Activated CD8-positive, alpha-beta T cell treated with anti-CD3 and anti-CD28 coated beads for 36 hours (primary cell): ENCODE measurements around the gene FASTK. TPM values are rescaled to one million over a fixed set of nuclear protein-coding genes. Genes with fewer than 3 reads are reported as not detected.
A peak's percentile ranks its signal among the peaks of the same experiment; 100 is the strongest.

Experiments used
- ATAC-seq: fragments of 200-7000 bp; cut with Tn5 transposase; one replicate; pipeline ENCODE4 v1.10.0; 2021; ENCODE audit warnings: mild to moderate bottlenecking, moderate library complexity
- CTCF ChIA-PET: fragments of 350-600 bp; sonication (Branson Sonifier 250); formaldehyde crosslinking; loops from one replicate; lab custom pipeline; 2021; ENCODE audit warnings: antibody characterized with exemption; lab: Charles Lee
- POLR2A ChIA-PET: fragments of 350-600 bp; sonication (Branson Sonifier 250); formaldehyde crosslinking; loops from one replicate; lab custom pipeline; 2021; ENCODE audit warnings: antibody characterized with exemption; lab: Charles Lee
- DNase-seq: peaks from one replicate; pipeline ENCODE4 v3.0.0-alpha.2; 2020
- H3K27ac Mint-ChIP-seq: one replicate; pipeline ENCODE4 v1.8.0; 2021; ENCODE audit warnings: mild to moderate bottlenecking, mixed read lengths
- H3K27me3 Mint-ChIP-seq: one replicate; pipeline ENCODE4 v1.8.0; 2021; ENCODE audit warnings: mixed read lengths
- H3K36me3 Mint-ChIP-seq: one replicate; pipeline ENCODE4 v1.8.0; 2021; ENCODE audit warnings: low read depth, mixed read lengths
- H3K4me1 Mint-ChIP-seq: one replicate; pipeline ENCODE4 v1.8.0; 2021; ENCODE audit warnings: low read depth, mixed read lengths
- H3K4me3 Mint-ChIP-seq: one replicate; pipeline ENCODE4 v1.8.0; 2021; ENCODE audit warnings: mild to moderate bottlenecking, moderate library complexity, mixed read lengths
- H3K9me3 Mint-ChIP-seq: one replicate; pipeline ENCODE4 v1.8.0; 2021; ENCODE audit warnings: mixed read lengths
- CTCF ChIP-seq: fragments of 200-600 bp; IDR thresholded peaks from one replicate; pipeline ENCODE4 v1.8.0; 2022; ENCODE audit warnings: antibody characterized with exemption, mild to moderate bottlenecking
- intact Hi-C: fragments of 100-400 bp; cut with micrococcal nuclease; formaldehyde crosslinking; loops from one replicate; pipeline ENCODE4 v1.10.0; 2022
- total RNA-seq, 2 experiments: library from RNA; stranded (reverse); gene quantifications; one replicate each; pipeline ENCODE4 v1.2.3, GENCODE V29; 2021

The FASTK gene
- total RNA-seq, 2 experiments from 2014 or later = 54.0 to 59.4 TPM

DNA sequence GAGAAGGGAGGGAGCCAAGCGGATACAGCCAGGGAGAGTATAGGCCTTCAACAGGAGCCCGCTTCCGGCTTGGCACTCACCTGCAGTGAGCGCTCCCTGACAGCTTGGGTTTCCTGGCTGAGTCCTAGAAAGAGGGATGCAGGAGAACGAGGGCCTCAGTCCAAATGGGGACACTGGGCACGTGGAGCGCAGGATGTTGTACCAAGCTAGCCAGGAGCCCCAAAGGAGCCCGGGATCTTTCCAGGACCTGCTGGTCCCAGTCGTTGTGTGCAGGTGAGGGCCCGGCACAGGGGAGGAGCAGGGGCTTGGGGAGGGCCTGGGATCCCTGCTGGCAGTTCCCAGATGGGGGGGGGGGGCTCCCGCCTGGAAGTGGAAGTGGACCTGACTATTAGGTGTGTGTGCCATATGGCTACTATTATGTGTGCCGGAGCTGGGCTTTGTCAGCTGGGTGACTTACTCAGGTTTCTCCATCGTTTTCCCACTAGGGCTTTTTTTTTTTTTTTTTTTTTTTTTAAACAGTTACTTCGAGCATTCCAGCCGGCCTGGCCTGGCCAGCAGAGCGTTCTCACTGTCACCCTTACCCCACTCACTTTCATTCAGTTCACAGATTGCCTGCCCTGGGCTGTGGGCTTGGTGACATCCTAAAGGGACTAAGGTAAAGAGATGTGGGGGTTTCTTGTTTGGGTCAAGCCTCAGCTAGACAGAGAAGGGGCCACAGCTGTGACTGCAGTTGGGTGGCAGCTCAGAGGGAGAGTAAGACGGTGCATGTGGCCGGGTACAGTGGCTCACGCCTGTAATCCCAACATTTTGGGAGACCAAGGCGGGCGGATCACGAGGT, 9.5 kb upstream of the FASTK start:
- POLR2A ChIA-PET = interaction anchor here (1.1 kb wide), 1 partner anchor 12 kb away, joined by 3 read pairs; no protein-coding TSS in a partner anchor
- Mint-ChIP-seq H3K9me3 (no peaks in the 10 kb centered on the region), H3K27me3 (peaks cover 17% of the 10 kb centered on the region), H3K36me3 (no peaks in the 10 kb centered on the region), H3K27ac (no peak overlapping the region), H3K4me1 (peaks cover 21% of the 10 kb centered on the region), H3K4me3 (no peak overlapping the region)
- intact Hi-C loops = no loop called here
- TF ChIP-seq CTCF = no peak
- CTCF ChIA-PET = interaction anchor here (0.6 to 3.7 kb wide), 7 partner anchors 10 to 177 kb away, joined by 3 to 25 read pairs (median 3); partner anchors contain the start of gene FASTK
- DNase-seq (no peak), ATAC-seq (no peak)

- H3K36me3 Mint-ChIP-seq = no peaks in the 10 kb centered on the region
- peaks cover 22% of the 10 kb centered on the region for H3K27me3 Mint-ChIP-seq
- ATAC-seq (no peak), DNase-seq (no peak)
- H3K4me3 Mint-ChIP-seq = peak overlapping the region; percentile 19
- peaks cover 25% of the 10 kb centered on the region for H3K4me1 Mint-ChIP-seq
- no peak for TF ChIP-seq CTCF
- ChIA-PET CTCF (interaction anchor here (1.0 to 3.7 kb wide), 4 partner anchors 22 to 71 kb away, joined by 3 to 25 read pairs (median 10); no protein-coding TSS in a partner anchor), POLR2A (interaction anchor here (0.6 to 1.4 kb wide), 2 partner anchors 12 to 29 kb away, joined by 3 read pairs; partner anchors contain the start of gene SLC4A2)
- intact Hi-C loops = no loop called here
- no peaks in the 10 kb centered on the region for H3K9me3 Mint-ChIP-seq
- H3K27ac Mint-ChIP-seq = no peak overlapping the region
Observed at GRCh38 chr7:151088856-151089699, 8.5 kb upstream of the FASTK start.

DNA sequence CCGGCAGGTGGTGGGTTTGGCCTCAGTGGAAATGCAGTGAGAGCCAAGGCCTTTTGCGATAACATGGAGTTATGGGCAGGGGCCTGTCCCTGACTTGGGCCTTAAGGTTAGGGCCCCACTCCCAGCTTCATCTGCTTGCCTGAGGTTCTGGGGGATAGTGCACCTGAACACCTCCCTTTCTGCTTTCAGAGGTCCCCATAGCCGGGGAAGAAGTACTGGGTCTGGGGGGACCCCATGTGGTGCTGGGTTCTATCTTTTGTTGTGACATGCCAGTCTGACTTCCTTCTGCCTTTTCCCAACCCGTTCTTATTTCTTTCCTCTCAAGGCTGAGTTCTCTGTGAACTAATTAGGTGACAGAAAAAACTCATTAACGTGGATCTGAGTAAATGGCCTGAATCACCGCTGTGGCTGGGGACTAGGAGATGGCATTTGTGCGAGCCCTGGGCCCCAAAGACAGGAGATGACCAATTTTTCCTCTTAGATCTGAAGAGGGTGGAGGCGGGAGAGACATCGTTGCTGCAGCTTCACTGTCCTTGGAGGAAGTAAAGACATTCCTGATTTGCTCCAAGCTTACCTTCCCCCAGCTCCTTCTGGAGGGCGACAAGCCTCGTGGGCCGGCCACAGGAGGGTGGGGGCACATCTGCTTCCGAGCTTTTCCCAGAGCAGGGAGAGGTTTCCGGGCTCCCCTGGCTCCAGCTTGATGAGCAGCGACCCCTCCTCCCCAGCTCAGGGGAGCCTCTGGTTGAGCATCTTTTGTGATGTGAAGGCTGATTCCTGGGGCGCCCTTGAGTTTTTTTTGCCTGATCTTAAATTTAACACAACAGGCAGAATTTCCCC, 7.6 kb upstream of the FASTK start:
- peaks cover 22% of the 10 kb centered on the region for H3K27me3 Mint-ChIP-seq
- no peaks in the 10 kb centered on the region for H3K9me3 Mint-ChIP-seq
- ChIA-PET POLR2A (interaction anchor here (0.5 to 1.4 kb wide), 4 partner anchors 11 to 168 kb away, joined by 3 to 4 read pairs (median 3); partner anchors contain the start of genes ABCF2 and SLC4A2), CTCF (interaction anchor here (0.9 to 1.7 kb wide), 4 partner anchors 23 to 70 kb away, joined by 3 to 15 read pairs (median 4); partner anchors contain the start of gene ABCB8)
- no peak for DNase-seq
- intact Hi-C loops = no loop called here
- H3K4me3 Mint-ChIP-seq = peak overlapping the region; percentile 80
- no peak overlapping the region for H3K27ac Mint-ChIP-seq
- H3K4me1 Mint-ChIP-seq = peaks cover 25% of the 10 kb centered on the region
- no peak for TF ChIP-seq CTCF
- no peak for ATAC-seq
- no peaks in the 10 kb centered on the region for H3K36me3 Mint-ChIP-seq

GRCh38 chr7:151087245-151088018, 6.8 kb upstream of the FASTK start:
- Mint-ChIP-seq H3K36me3 (peaks cover 2% of the 10 kb centered on the region), H3K4me3 (peak overlapping the region; percentile 80), H3K27me3 (peaks cover 22% of the 10 kb centered on the region), H3K4me1 (peaks cover 30% of the 10 kb centered on the region), H3K9me3 (no peaks in the 10 kb centered on the region), H3K27ac (peak overlapping the region; percentile 59)
- peak; percentile 23 for TF ChIP-seq CTCF
- DNase-seq (peak; percentile 42), ATAC-seq (peak; percentile 17)
- ChIA-PET POLR2A (interaction anchor here (0.5 to 1.4 kb wide), 3 partner anchors 27 to 168 kb away, joined by 3 to 4 read pairs (median 3); partner anchors contain the start of genes ABCF2 and SLC4A2), CTCF (interaction anchor here (0.9 to 1.7 kb wide), 2 partner anchors 23 to 59 kb away, joined by 4 to 15 read pairs; partner anchors contain the start of gene ABCB8)
- intact Hi-C loops = no loop called here
